Lower leg skin (tissue), 4 donors: ENCODE data around the gene TMEM52B. TPM values are rescaled to one million over a fixed set of nuclear protein-coding genes. Genes with fewer than 3 reads are reported as not detected.
"Not testable (repeated sequence)": the region's sequence is repeated elsewhere in the genome, so short reads cannot be mapped to it uniquely, and the experiment has no call there.

Experiments
- DNase-seq, 2 donors: peaks; one replicate each; pipeline ENCODE4 v3.0.0-alpha.2; 2019; ENCODE audit warnings: low spot score in 2 of 2
- H3K4me3 ChIP-seq: fragments of 200-600 bp; sonication (generic); 2 replicates; pipeline ENCODE4 v1.5.1; 2017; ENCODE audit warnings: mild to moderate bottlenecking, low read depth; ENCODE audit not compliant: poor library complexity, severe bottlenecking
- POLR2A ChIP-seq, 2 donors: fragments of 450-650 bp; IDR thresholded peaks; one replicate each; pipeline ENCODE4 v1.6.1; 2016 to 2017; ENCODE audit warnings: antibody characterized with exemption in 2 of 2, mild to moderate bottlenecking in 1 of 2, moderate library complexity in 1 of 2
- WGBS, 2 donors: methylation state at CpG; one replicate each; pipeline ENCODE4 v1.1.5; 2018; 5-methylcytosine and 5-hydroxymethylcytosine counted together
- intact Hi-C: fragments of 100-400 bp; cut with DNase I; formaldehyde crosslinking; loops from one replicate; pipeline ENCODE4 v1.15.0; 2023; ENCODE audit warnings: low total_unique reads
- total RNA-seq, 4 donors: library from RNA; depleted of rRNA; stranded (reverse); fragments of >200 nt; gene quantifications; one replicate each; pipeline ENCODE4 v1.1.0, GENCODE V29; 2016
- TF ChIP-seq, protein P1 (sequence below), 3 donors: fragments of 450-650 bp; IDR thresholded peaks; one replicate each; pipeline ENCODE4 v1.5.1; 2016; ENCODE audit warnings: antibody characterized with exemption in 3 of 3, mild to moderate bottlenecking in 3 of 3, moderate library complexity in 2 of 3

Gene TMEM52B
- total RNA-seq, 4 donors from 2014 or later = not detected

DNA sequence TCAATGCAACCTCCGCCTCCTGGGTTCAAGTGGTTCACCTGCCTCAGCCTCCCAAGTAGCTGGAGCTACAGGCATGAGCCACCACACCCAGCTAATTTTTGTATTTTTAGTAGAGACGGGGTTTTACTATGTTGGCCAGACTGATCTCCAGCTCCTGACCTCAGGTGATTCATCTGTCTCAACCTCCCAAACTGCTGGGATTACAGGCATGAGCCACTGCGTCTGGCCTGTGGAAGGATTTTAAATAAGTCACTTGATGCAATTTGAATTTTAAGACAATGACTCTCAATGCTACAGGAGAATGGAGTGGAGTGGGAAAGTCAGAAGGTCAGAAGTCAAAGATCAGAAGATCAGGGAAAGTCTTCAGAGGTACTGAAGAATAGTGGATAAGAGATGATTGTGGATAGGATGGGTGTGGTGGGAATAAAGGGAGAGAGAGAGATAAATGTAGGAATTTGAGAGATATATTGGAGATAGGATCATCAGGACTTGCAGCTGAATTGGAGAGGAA lies 15.4 kb downstream of the TMEM52B start:
- intact Hi-C loops = no loop called here

DNA sequence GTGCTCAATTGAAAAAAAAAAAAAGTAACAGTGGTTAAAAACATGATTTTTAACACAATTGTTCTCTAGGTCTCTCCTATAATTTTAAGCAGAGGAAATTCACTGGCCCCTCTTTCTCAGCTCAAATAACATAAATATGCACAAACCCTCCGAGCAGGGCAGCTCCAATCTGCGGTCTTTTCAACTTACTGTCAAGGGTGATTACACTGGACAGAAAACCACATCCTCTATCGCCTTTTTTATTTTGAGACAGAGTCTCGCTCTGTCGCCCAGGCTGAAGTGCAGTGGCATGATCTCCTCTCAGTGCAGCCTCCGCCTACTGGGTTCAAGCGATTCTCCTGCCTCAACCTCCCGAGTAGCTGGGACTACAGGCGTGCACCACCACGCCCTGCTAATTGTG lies 17.4 kb downstream of the TMEM52B start:
- TF ChIP-seq, protein P1, sequence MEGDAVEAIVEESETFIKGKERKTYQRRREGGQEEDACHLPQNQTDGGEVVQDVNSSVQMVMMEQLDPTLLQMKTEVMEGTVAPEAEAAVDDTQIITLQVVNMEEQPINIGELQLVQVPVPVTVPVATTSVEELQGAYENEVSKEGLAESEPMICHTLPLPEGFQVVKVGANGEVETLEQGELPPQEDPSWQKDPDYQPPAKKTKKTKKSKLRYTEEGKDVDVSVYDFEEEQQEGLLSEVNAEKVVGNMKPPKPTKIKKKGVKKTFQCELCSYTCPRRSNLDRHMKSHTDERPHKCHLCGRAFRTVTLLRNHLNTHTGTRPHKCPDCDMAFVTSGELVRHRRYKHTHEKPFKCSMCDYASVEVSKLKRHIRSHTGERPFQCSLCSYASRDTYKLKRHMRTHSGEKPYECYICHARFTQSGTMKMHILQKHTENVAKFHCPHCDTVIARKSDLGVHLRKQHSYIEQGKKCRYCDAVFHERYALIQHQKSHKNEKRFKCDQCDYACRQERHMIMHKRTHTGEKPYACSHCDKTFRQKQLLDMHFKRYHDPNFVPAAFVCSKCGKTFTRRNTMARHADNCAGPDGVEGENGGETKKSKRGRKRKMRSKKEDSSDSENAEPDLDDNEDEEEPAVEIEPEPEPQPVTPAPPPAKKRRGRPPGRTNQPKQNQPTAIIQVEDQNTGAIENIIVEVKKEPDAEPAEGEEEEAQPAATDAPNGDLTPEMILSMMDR (IDR thresholded peaks at IDR 0.05) = no peak
- TF ChIP-seq POLR2A (IDR thresholded peaks at IDR 0.05) = no peak
- H3K4me3 ChIP-seq = no peak overlapping the region
- intact Hi-C loops = no loop called here
- WGBS, 2 donors = 77 to 88% methylated on average over 10 of the region's 10 CpGs
- no peak for DNase-seq

More for the DNA sequence above, 15.4 kb downstream of the TMEM52B start:
- DNase-seq = no peak
- TF ChIP-seq, protein P1 (IDR thresholded peaks at IDR 0.05) = no peak
- TF ChIP-seq POLR2A (IDR thresholded peaks at IDR 0.05) = no peak
- no peak overlapping the region for H3K4me3 ChIP-seq
- WGBS, 2 donors = 92 to 93% methylated on average over 3 of the region's 3 CpGs

DNA sequence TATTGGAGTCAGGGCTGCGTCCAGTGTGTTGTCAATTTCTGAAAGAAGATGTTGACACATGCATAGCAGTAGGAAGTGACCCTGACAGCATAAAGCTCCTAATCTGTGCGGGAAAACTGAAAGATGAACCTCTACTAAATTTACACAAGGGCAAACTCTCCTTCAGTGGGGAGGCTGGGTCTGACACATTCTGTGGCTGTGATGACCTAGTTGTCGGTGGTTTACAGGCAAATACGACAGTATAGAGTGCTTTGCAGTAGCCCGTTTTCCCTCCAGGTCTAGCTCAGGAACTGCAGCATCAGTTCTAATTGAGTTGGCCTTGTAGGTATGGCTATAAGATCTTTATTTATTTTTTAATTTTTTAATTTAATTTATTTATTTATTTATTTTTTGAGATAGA lies 19.0 kb downstream of the TMEM52B start:
- no peak for TF ChIP-seq POLR2A (IDR thresholded peaks at IDR 0.05)
- no peak overlapping the region for H3K4me3 ChIP-seq
- WGBS, 2 donors = 77 to 95% methylated on average over 5 of the region's 5 CpGs
- intact Hi-C loops = no loop called here
- DNase-seq = no peak

DNA sequence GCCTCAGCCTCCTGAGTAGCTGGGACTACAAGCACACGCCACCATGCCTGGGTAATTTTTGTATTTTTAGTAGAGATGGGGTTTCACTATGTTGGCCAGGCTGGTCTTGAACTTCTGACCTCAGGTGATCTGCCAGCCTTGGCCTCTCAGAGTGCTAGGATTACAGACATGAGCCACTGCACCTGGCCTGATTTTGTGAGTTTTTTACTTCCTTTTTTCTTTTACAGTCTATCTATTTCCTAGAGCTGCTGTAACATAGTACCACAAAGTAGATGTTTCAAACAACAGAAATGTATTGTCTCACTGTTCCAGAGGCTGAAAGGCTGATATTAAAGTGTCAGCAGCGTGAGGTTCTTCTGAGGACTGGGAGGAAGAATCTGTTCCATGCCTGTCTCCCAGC lies 25.7 kb downstream of the TMEM52B start:
- DNase-seq, H3K4me3 ChIP-seq, intact Hi-C loops: not testable (repeated sequence)
- 89 to 93% methylated on average over 2 of the region's 2 CpGs for WGBS, 2 donors

DNA sequence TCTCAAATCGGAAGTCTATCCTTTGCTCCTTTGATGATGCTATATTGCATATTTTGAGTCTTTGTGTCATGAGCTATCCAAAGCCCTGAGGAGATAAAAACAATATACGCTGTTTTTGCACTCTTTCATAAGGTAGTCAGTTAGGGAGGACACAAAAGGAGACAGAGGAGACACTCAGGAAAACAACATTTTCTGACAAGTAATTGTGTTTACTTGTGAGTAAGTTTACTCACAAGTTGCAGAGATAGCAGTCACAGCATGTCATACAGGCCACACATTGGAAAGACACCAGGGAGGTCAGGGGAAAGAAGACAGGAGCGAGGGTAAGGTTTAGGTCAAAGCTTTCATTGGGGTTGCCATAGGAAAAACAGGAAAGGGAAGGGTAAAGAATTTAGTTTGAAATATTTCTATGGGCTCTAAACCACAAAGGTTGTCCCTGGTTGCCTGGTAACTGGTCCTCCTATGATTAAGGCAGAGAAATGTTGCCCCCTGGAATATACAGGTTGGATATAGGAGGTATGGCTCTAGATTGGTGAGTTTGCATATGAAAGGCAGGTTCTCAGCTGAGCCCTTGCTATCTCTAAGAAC lies 26.5 kb downstream of the TMEM52B start:
- intact Hi-C loops = no loop called here

DNA sequence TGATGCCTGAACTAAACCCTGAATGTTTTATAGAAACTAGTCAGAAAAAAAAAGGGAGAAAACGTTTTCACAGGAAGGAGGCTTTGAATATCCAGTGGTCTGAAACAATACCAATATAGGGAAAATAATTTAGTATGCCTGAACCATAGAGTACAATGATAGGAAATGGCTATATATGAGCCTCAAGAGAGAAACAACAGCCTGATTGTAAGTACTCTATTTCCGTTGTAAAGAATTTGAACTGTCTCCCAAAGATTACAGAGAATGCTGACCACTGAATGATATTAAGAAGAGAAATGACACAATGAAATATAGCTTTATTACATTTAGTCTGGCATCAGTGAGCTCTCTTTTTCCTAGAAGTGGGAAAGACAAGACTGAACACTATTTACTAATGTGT lies 28.3 kb downstream of the TMEM52B start:
- no peak for DNase-seq
- H3K4me3 ChIP-seq = no peak overlapping the region
- TF ChIP-seq, protein P1 (IDR thresholded peaks at IDR 0.05) = no peak
- no peak for TF ChIP-seq POLR2A (IDR thresholded peaks at IDR 0.05)
- intact Hi-C loops = no loop called here
- WGBS, 2 donors = 38 to 42% methylated on average over 2 of the region's 2 CpGs

More for the DNA sequence above, 26.5 kb downstream of the TMEM52B start:
- 88% methylated on average over 3 of the region's 3 CpGs for WGBS, 2 donors
- TF ChIP-seq, protein P1 (IDR thresholded peaks at IDR 0.05) = no peak
- H3K4me3 ChIP-seq = no peak overlapping the region
- no peak for DNase-seq

DNA sequence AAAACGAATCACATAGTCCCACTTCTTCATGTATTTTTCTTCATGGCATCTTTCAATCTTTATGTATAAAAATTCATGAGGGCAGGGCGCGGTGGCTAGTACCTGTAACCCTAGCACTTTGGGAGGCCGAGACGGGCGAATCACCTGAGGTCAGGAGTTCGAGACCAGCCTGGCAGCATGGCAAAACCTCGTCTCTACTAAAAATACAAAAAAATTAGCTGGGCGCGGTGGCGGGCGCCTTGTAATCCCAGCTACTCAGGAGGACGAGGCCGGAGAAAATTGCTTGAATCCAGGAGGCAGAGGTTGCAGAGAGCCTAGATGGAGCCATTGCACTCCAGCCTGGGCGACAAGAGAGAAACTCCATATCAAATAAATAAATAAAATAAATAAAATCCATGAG lies 31.4 kb downstream of the TMEM52B start:
- TF ChIP-seq, protein P1 (IDR thresholded peaks at IDR 0.05) = no peak
- no peak for TF ChIP-seq POLR2A (IDR thresholded peaks at IDR 0.05)
- no peak for DNase-seq
- intact Hi-C loops = no loop called here
- 93% methylated on average over 15 of the region's 15 CpGs for WGBS, 2 donors
- H3K4me3 ChIP-seq = no peak overlapping the region
